GM18526 (cell line): ENCODE results near the gene PLEKHN1.

Source experiments
- POLR2A ChIP-seq: IDR thresholded peaks from 3 replicates; pipeline ENCODE4 v1.6.1; 2011; ENCODE audit not compliant: insufficient read length; ENCODE audit errors: extremely low read depth

Gene PLEKHN1

GRCh38 chr1:982765-983436, 16.6 kb downstream of the PLEKHN1 start:
- no peak for TF ChIP-seq POLR2A

- TF ChIP-seq POLR2A: no peak
Measured at GRCh38 chr1:983798-984475, 17.7 kb downstream of the PLEKHN1 start.

DNA sequence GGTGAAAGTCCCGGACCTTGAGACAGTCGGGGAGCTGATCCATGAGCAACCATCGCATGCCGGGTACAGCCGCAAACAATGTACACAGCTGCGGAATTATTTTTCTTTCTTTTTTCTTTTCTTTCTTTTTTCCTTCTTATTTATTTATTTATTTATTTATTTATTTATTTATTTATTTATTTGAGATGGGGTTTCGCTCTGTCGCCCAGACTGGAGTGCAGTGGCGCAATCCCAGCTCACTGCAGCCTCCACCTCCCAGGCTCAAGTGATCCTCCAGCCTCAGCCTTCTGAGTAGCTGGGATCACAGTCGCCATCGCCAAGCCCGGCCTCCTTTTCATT, 18.2 kb downstream of the PLEKHN1 start:
- TF ChIP-seq POLR2A: no peak

GRCh38 chr1:985126-985525, 18.8 kb downstream of the PLEKHN1 start:
- TF ChIP-seq POLR2A: no peak

DNA sequence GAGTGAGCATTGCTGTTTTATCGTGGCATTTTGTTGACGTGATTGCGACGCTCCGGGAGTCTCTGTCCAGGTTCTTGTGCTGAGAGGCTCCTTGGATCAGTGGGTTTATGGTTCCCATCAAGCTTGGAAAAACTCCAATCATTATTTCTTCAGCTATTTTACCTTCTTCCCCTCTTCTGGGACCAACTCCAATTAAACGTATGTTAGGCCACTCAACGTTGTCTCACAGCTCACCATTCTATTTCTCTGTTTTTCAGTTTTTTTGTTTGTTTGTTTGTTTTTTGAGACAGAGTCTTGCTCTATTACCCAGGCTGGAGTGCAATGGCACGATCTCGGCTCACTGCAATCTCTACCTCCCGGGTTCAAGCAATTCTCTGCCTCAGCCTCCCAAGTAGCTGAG, 25.6 kb downstream of the PLEKHN1 start:
- TF ChIP-seq POLR2A: no peak

DNA sequence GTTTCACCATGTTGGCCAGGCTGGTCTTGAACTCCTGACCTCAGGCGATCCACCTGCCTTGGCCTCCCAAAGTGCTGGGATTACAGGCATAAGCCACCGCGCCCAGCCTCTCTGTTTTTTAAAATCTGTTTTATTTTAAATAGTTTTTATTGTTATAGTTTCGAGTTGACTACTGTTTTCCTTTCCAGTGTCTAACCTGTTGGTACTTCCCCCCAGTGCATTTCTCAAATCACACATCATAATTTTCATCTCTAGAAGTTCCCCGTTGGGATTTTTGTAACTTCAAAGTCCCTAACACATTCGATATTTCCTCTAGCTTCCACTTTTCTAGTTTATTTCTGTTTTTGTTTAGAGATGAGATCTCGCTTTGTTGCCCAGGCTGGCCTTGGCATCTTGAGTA, 26.1 kb downstream of the PLEKHN1 start:
- no peak for TF ChIP-seq POLR2A

GRCh38 chr1:993379-993995, 27.2 kb downstream of the PLEKHN1 start:
- TF ChIP-seq POLR2A: no peak

- TF ChIP-seq POLR2A: no peak
Measured at GRCh38 chr1:995665-996633, 29.7 kb downstream of the PLEKHN1 start.

DNA sequence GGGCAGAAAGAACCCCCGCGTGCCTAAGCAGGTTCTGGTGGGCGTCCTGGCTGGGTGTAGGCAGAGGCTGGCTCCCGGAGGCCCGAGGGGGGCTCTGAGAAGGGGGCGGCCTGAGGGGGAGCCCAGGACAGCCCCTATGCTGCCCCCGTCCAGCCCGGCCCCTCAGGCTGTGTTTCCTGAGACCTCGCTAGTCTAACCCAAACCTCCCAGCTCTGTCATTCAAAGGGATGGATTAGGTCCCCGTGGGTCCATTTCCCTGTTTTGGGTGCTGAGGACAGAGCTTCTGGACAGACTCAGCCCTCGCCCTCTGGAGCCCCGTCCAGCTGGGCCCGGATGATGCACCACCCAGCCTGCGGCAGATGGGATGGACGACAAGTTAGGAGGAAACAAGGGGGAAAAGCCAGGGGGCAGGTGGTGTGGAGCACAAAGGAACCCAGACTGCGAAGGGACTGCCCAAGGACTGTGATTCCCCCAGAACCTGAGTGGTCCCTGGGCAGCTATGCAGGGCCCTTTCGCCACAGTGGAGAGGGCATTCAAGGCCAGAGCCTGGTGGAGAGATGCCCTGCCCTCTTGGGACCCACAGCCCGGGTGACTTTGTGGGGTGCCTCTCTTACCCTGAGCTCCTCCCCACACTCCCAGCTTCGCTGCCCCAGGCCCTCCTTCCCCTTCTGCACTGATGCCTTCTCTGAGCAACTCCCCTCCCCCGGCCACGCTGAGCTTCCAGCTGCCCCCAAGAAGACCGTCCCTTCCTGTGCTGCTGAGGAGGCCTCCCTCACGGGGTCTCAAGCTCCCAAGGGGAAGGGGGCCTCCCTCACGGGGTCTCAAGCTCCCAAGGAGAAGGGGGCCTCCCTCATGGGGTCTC, 30.8 kb downstream of the PLEKHN1 start:
- TF ChIP-seq POLR2A: no peak

- TF ChIP-seq POLR2A: no peak
Measured at GRCh38 chr1:997713-997992, 31.4 kb downstream of the PLEKHN1 start.

DNA sequence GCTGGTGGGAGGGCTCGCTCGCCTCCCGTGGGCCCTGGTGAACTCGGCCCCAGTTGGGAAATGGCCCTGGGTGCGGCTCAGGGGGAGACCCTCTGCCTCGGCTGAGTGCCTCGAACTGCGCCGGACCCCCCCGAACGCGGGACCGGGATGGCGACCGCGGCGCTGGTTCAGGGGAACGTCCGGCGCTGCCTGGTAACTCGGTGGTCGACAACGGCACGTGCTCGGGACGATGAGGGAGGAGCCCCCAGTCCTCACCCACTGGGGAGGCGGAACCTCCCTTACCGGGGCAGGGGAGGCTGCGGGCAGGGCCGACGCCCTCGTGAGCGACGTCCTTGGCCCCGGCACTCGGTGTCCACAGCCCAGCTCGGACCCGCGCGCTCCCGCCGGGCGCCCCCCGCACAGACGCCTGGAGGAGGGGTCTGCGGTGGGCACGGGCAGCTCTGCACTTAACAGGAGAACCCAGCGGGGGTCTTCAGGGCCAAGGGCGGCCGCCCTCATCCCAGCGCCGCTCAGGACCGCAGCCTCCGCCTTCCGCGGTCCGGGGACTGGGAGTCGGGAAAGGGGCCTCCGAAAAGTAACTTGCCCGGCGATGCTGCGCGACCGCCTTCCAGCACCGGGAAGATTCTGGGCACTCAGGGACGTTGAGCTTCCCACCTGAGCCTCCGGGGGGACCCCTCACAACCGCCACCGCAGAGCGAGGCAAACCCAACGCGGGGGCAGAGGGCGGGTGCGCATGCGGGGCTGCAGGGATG, 31.9 kb downstream of the PLEKHN1 start:
- TF ChIP-seq POLR2A: no peak

DNA sequence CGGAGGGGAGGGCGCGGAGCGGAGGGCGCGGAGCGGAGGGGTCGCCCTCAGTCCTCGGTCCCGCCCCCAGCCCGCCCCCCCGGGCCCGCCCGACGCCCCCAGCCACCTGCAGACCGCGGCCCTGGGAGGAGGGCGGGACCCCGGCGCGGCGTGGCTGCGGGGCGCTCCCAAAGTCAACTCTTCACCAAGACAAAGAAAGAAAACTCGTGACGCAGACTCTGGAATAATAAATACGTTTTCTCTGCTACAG, 32.4 kb downstream of the PLEKHN1 start:
- no peak for TF ChIP-seq POLR2A

GRCh38 chr1:998995-999724, 32.9 kb downstream of the PLEKHN1 start:
- no peak for TF ChIP-seq POLR2A
